Measurements from ENCODE around the gene SLK.

The SLK gene

DNA sequence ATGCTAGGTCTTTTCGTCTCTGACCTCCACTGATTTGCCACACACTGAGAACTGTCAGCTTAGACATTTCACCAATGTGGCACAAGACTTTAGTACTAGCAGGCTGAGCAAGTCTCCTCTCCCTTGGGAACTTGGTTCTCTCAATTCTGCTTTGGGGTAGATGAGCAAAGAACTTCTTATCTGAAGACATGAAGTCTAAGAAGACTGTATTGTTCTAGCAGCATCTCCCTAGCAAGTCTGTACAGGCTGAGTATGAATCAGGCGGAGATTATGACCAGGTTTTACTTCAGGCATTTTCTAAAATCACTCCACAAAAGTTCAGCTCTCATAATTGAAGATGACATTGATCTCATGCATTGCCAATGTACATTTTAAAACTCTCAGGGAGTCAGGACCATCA, 25.1 kb upstream of the SLK start:
- DNase-seq (ENCODE audit: low read depth): no peak

DNA sequence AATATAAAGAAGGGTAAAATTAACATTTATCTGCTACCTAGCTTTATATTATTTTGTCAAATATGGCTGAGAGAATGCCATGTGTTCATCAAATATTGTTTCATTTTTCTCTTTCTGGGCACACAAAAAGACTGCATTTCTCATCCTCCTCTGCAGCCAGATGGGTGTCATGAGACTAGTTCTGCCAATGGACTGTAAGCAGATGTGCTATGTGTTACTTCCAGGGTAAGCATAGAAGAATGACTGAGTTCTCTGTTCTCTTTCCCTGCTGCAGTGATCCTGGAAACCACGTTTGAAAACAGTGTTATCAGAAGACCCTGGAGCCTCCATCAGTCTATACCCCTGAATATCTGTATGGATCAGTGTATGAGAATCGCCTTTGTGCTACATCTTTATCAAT, 24.1 kb upstream of the SLK start:
- DNase-seq (ENCODE audit: low read depth): no peak

DNA sequence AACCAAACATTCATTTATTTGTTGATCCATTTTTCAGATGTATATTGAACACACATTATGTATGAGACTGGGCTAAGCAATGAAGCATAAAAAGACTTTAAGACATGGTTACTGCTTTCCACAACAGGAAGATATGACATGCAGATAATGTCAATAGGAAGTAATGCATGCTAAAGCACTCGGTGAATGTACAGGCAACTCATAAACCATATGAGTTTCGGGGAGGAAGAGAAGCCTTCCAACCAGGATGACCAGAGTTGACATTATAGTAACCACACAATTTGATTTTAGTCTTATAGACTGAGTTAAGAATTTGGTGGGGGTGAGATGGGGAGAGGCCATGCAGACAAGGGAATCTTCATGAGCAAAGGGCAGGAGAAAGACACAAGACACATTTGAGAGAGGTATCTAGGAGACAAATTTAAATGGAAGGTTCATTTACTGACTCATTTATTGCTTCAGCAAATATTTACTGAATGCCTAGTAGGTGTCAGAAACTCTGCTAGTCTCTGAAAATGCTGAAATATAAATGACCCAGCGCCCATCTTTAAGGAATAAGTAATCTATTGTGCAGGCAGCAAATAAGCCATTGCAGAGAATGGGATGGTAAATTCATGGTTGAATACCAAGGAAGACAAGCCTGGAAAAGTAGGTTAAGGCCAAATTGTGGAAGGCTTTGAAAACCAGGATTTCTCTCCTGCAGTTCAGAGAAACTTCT, 19.0 kb upstream of the SLK start:
- DNase-seq (ENCODE audit: low read depth): no peak

DNA sequence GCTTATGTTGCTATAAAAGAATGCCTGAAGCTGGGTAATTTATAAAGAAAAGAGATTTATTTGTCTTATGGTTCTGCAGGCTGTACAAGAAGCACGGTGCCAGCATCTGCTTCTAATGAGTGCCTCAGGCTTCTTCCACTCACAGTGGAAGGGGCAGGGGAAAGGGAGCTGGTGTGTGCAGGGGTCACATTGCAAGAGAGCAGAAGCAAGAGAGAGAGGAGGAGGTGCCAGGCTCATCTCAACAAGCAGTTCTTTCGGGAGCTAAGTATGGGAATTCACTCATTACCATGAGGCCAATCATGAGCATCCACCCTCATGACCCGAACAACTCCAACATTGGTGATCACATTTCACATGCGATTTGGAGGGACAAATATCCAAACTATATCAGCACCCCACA, 17.2 kb upstream of the SLK start:
- no peak for DNase-seq (ENCODE audit: low read depth)

DNA sequence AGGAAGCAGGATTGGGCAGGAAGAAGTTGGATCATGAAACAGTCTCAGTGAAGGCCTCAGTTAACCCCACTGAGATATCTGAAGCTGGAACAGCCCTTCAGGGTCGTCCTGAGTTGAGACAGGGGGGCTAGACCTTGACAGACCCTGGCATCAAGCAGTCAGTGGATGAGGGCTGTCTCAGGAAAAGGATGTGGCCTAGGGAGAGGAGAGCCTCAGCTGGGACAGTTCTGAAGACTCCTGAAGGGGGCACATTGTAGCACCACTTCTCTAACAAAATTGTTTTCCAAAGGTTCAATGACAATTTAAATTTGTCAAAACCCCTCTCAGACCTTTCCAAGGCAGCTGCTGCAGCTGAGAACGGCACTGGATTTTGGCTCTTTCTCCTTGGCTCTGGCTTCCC, 15.8 kb upstream of the SLK start:
- no peak for DNase-seq (ENCODE audit: low read depth)

DNA sequence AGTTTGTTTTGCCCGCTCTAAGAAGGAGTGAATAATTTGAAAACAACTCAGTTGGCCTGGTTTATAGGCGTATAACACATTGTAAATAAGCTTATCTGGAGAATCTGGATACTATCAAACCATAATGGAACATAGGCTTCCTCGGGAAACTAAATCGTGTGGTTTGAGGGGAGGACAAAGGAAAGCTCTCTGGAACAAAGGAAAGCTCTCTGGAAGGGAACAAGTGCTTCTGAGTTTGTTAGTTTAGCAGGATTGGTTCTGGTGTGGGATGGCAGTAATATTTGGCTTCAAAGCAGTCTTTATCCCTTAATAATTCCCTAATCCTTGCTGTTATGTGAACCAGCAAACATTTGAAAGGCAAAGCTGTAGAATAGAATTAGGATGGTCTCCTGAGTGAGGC, 15.0 kb upstream of the SLK start:
- no peak for DNase-seq (ENCODE audit: low read depth)

DNA sequence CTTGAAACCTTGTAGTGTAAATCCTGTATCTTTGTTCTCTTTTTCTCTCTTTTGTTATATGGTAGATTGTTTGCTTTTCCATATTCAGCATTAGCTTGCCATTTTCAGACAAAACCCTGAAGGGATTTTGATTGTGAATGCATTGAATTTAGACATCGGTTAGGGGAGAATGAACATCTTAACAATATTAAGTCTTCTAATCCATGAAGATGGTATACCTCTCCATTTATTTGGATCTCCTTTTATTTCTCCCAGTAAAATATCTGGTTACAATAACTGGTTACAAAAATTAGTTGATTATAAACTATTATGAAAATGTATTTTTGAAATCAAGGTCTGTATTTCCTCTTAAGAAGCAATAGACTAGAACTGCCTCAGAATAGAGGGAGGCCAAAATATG, 12.4 kb upstream of the SLK start:
- DNase-seq (ENCODE audit: low read depth): no peak

DNA sequence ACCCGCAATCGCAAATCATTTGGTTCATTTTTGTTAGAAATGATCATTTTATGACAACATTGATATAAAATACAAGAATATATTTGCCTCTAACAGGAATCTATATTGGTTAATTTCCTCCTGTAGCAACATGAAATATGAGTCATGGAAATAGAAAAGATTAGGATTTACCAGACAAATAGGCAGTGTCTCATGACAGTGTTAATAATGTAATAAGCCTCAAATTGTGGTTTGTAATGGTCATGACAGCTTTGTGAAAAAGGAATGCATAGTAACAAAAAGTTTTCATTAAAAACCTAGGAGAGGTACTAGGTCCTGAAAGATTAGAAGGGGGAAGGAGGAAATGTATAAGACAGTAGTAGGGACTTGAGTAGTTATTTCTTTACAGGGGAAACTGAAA, 7.9 kb upstream of the SLK start:
- DNase-seq (ENCODE audit: low read depth): no peak

DNA sequence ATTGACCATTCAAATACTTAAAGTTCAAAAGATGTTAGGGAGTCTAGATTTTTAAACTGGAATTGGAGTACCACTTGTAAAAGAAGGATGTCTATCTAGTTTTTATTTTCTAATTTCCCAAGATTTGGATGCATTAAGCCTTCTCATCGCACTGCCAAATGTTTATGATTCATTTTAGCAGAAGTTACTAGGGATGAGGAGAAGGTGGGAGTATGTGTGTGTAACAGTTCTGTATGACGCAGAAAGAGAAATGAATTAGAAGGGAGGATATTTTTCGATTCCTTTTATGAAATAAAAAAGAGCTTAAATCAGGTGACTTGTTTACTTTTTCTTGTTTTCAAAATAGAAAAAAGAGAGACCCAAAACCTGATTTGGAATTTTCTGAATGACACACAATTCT, 6.8 kb upstream of the SLK start:
- DNase-seq (ENCODE audit: low read depth): no peak

DNA sequence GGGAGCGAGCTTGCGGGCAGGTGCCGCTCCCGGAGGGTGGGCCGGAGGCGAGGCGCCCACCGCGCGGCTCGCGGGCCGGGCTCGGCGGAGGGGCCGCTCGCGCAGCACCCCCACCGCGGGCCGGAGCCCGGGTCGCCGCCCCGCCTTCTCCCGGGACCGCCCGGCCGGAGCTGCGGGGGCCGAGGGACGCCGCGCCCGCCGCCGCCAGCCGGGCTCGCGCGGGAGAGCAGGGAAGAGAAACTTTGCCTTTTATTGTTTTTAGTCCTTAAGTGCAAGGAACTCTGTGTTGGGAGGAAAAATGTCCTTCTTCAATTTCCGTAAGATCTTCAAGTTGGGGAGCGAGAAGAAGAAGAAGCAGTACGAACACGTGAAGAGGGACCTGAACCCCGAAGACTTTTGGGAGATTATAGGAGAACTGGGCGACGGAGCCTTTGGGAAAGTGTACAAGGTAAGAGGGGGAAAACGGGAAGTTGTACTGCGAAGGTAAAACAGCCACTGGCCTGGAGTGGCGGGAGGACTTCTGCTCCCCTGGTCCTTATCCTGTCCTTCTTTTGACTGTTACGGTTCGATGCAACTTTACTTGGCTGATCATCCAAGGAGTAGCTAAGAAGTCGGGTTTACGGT, 620 bp downstream of the SLK start:
- DNase-seq (ENCODE audit: low read depth): no peak

DNA sequence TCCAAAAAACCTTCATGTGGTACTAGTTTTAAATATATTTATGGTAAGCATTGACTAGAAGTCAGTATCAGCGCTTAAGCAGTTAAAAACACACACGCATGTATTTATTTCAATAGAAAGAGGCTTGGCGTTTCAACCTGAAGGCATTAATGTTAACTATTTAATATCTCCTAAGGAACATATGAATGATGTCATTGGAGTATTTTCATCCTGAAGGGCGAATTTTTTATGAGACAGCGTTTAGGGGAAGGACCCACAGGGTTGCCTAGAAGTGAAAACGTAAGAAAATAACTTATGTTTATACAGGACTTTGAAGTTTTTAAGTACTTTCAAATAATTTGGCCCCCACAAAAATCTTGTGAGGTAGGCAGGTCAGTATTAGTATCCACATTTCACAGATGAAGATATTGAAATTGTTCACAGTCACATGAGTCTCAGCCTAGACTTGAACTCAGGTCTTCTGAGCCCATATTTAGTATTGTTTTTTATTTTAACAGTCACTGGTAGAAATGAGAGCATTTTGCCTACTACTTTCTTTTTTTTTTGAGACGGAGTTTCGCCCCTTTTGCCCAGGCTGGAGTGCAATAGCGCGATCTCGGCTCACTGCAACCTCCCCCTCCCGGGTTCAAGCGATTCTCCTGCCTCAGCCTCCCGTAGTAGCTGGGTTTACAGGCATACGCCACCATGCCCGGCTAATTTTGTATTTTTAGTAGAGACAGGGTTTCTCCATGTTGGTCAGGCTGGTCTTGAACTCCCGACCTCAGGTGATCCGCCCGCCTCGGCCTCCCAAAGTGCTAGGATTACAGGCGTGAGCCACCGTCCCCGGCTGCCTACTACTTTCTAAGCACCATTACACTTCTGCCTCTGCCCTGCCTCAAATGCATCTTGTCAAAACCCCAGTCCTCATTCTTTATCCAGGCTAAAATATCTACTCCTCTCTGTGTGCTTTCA, 1.8 kb downstream of the SLK start:
- DNase-seq (ENCODE audit: low read depth): no peak

DNA sequence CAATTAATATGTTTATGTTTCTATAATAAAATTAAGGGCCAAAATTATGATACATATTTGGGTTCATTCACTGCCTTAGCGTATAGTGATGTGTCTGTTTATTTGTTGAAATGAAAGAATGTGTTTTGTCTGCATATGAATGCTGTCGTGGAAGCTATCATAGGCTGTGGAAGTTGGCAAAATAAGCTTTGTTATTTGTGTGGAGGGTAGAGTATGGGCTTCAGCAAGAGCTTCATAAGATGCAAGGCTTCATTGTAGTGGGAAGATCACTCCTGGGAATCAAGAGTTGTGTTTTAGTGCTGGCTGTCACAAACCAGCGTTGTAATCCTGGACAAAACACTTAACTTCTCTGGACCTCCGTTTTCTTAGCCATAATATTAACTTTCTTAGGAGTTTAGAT, 2.5 kb downstream of the SLK start:
- DNase-seq (ENCODE audit: low read depth): no peak

DNA sequence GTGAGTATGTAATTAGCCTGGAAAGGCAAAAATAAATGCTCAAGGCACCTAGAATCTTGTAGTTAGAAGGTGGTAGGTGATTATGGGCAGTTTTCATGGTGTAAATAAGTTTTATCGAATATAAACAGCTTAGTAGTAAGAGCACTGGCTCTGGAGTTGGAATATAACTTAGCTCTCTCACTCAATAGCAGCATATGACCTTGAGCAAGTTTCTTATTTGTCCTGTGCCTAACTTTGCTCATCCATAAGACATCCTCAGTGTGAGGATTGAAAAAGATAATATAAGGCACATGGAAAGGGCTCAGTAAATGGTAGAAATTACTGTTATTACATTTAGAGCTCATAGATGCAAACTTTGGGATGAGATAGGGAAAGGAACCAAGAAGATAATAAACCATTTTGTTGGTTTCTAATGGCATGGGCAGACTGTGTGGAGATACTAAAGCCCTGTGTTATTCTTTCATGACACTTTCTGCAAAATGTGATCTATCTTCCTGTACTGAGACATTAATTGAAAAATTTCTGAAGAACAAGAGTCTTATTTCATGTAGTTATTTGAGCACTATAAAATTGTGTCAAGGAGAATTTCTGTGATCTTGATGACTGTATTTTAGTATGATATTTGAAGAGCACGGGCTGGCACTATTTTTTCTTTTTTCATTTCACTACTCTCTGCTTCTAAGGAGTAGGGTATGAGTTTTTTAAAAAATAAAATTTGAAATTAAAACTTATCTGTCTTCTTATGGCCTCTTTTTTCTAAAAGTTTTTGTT, 3.1 kb downstream of the SLK start:
- no peak for DNase-seq (ENCODE audit: low read depth)

DNA sequence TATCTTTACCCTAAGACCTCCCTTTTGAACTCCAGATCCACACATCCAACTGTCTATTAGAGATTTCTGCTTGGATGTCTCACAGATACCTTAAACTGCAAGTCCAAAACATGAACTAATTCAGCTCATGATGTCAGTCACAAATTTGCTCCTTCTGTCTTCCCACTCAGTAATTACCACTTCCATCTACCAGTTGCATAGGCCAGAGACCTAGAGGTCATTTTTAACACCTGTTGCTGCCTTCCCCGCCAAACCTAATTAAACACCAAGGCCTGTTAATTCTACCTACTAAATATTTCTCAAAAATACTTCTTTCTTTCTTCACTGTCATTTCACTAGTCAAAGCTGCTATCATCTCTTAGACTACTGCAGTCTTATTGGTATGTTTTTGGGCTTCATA, 8.2 kb downstream of the SLK start:
- DNase-seq (ENCODE audit: low read depth): no peak

DNA sequence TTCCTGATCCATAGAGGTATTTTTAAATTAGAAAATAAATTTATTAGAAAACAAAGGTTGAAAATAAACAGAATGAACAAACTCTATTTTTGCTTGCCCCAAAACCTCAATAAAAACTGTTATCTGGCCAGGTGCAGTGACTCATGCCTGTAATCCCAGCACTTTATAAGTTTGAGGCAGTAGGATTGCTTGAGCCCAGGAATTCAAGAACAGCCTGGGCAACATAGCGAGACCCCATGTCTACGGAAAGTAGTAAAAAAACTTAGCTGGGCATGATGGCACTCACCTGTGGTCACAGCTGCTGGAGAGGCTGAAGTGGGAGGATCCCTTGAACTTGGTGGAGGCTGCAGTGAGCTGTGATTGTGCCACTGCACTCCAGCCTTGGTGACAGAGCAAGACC, 10.3 kb downstream of the SLK start:
- no peak for DNase-seq (ENCODE audit: low read depth)

DNA sequence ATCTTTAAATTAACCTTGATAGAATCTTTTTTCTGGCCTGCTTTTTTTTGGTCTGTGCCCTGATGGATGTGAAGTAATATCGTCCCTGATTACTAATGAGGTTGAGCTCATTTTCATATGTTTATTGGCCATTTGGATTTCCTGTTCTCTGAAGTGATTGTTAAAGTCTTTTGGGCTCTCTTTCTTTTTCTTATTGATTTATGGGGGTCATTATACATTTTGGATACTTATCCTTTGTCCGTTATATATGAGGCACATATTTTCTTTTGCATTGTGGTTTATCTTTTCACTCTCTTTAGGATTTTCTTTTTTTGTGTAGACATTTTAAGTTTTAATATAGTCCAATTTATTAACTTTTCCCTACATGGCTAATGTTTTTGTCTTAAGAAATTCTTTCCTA, 12.6 kb downstream of the SLK start:
- no peak for DNase-seq (ENCODE audit: low read depth)

DNA sequence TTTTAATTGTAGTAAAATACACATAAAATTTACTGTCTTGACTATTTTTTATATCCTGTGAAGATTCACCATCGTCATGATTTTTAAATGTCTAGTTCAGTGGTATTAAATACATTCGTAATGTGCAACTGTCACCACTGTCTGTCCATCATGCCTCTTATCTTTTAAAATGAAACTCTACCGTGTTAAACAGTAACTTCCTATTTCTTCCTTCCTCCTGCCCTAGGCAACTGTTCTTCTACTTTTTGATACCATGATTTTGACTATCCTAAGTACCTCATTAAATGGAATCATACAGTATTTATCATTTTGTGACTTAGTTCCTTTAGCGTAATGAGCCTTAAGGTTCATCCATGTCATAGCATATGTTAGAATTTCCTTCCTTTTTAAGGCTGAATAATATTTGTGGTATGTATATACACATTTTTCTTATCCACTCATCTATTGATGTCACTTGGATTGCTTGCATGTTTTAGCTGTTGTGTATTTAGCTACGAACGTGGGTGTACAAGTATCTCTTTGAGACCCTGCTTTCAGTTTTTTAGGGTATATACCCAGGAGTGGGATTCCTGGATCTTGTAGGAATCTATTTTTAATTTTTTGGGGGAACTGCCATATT, 13.5 kb downstream of the SLK start:
- no peak for DNase-seq (ENCODE audit: low read depth)

DNA sequence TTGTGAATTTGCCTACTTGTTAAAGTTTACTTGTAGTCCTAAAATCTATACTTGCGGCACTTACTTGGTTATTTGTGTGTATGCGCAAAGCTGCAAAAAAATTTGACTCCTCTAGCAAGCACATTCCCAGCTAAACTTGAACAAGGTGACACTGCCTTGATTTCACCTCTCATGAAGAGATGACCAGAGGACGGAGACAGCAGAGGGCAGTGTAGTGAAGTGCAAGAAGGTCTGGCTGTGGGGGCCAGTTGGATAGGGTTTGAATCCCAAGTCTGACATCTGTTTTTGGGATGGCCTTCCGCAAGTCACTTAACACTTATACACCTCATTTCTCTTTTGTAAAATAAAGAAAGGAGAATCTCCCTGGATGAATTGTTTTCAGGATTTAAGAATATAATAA, 15.7 kb downstream of the SLK start:
- DNase-seq (ENCODE audit: low read depth): no peak

DNA sequence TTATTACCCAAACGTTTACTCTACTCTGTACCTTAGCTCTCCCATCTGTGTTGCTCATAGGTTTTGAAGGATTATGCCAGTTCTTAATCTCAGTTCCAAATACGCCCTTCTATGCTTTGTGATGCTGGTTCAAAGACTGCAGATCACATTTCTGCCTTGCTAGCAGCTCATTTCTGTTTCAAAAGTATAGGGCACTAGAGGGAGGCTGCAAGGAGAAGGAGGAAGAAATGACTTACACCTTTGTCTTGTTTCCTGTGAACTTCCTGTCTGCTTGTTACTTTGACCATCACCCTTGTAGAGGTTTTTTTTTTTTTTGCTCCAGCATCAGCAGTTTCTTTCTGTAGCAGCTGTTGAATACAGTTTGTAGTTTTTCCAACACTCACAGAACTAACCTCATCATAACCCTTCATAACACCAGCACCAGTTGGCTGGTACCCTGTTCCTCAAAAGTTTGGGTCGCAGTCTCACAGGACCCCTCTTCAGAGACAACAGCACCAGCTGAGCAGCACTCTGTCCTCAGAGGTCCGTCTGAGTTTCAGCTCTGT, 16.5 kb downstream of the SLK start:
- no peak for DNase-seq (ENCODE audit: low read depth)

DNA sequence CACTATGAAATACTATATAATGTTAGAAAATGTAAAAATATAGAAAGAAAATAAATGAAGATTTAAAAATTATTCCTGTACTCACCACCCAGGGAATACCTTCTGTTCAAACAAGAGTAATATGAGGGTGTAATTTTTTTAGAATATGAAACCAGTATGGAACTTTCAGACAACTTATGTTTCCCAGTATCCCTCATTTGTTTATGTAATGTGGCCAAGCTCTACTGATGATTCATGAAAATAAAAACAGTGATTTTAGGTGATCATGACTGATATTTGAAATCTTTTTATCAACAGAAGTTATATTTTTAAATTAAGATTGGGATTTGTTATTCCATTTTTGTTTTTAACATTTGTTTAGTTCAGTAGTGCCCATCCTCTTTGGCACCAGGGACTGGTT, 18.8 kb downstream of the SLK start:
- no peak for DNase-seq (ENCODE audit: low read depth)

DNA sequence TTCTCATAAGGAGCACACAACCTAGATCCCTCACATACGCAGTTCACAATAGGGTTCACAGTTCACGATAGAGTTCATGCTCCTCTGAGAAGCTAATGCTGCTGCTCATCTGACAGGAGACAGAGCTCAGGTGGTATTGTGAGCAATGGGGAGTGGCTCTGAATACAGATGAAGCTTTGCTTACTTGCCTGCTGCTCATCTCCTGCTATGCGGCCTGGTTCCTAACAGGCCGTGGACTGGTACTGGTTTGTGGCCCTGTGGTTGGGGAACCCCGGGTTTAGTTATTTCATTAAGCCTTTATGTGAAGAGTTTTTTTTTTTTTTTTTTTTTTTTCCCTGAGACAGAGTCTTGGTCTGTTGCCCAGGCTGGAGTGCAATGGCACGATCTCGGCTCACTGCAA, 19.4 kb downstream of the SLK start:
- no peak for DNase-seq (ENCODE audit: low read depth)

DNA sequence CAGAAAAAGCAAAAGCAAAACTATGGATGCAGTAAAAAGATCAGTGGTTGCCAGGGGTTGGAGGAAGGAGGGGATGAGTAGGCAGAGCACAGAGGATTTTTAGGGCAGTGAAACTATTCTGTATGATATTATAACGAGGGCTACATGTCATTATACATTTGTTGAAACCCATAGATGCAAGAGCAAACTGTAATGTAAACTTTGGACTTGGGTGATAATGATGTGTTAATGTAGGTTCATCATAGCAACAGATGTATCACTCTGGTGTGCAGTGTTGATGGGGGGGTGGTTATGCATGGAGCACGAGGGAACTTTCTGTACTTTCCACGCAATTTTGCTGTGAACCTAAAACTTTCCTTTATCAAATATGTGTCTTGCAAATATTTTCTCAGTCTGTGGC, 23.2 kb downstream of the SLK start:
- no peak for DNase-seq (ENCODE audit: low read depth)

Data from activated T-helper 9 cell treated with anti-CD3 and anti-CD28 coated beads, Interleukin-2, amount 50 U/mL, for 16 hours (primary cell).